ENCODE data around the gene ZNF674.
"Not testable (repeated sequence)": the region's sequence is repeated elsewhere in the genome, so short reads cannot be mapped to it uniquely, and the experiment has no call there.

The ZNF674 gene

DNA sequence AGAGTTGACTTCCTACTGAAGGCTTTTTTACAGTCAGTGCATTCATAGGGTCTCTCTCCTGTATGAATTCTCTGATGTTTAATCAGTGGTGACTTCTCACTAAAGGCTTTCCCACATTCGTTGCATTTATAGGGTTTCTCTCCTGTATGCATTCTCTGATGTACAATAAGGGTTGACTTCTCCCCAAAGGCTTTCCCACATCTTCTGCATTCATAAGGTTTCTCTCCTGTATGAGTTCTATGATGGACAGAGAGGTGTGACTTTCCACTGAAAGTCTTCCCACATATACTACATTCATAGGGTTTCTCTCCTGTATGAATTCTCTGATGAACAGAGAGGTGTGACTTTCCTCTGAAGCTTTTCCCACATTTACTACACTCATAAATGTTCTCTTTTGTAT lies 45.2 kb downstream of the ZNF674 start:
- H3K4ac ChIP-seq (ENCODE audit: low read length) = no peak overlapping the region
- no CpG with 5 or more reads among the region's 1 CpG for WGBS, 2 donors (ENCODE audit: extremely low coverage in 2 of 2, insufficient read length in 2 of 2, insufficient replicate concordance in 1 of 2)
- no peak for DNase-seq (ENCODE audit: low spot score)

DNA sequence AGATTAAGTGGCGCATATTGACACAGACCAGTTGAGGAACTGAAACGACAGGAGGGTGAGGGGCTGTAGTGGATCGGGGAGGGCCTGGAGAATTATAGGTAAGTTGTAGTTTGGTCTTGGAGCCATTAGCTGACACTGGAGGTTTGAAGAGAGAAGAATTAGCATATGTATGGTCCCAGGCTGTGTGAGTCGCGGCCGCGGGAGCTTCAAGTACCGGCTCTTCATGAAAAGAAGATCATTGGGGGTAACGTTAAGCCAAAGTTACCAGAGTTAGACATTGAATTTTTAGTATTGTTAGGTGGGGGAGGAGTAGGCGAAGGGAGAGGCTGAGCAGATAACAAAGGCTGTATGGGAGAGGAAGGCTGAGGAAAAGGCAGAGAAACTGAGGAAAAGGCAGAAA lies 56.5 kb downstream of the ZNF674 start:
- H3K27me3 ChIP-seq (ENCODE audit: control insufficient read depth in 3 of 3, insufficient read depth in 3 of 3, low read depth in 1 of 3, low read length in 3 of 3) = no peaks in the 10 kb centered on the region
- H2BK15ac ChIP-seq (ENCODE audit: low read length) = no peak overlapping the region
- no peak overlapping the region for H2AK5ac ChIP-seq (ENCODE audit: low read depth, low read length)
- H3K4ac ChIP-seq (ENCODE audit: low read length) = no peak overlapping the region
- H3K4me1 ChIP-seq (ENCODE audit: control insufficient read depth in 2 of 2, insufficient read depth in 1 of 2, low read depth in 1 of 2, low read length in 2 of 2) = no peaks in the 10 kb centered on the region
- no peak overlapping the region for H3K9ac ChIP-seq (ENCODE audit: low read depth, low read length, poor library complexity)
- no peak for DNase-seq (ENCODE audit: low spot score)
- no peak overlapping the region for H2BK5ac ChIP-seq (ENCODE audit: low read length)
- H3K23ac ChIP-seq (ENCODE audit: low read depth, low read length, poor library complexity) = no peak overlapping the region
- no peaks in the 10 kb centered on the region for H3K79me1 ChIP-seq (ENCODE audit: low read depth, low read length)
- no peak overlapping the region for H3K14ac ChIP-seq (ENCODE audit: low read length)
- WGBS, 2 donors (ENCODE audit: extremely low coverage in 2 of 2, insufficient read length in 2 of 2, insufficient replicate concordance in 1 of 2) = no CpG with 5 or more reads among the region's 10 CpGs
- H2BK12ac ChIP-seq (ENCODE audit: low read length) = no peak overlapping the region
- no peak overlapping the region for H4K91ac ChIP-seq (ENCODE audit: low read depth, low read length, poor library complexity)
- H3K18ac ChIP-seq (ENCODE audit: low read length) = no peak overlapping the region
- H3K4me2 ChIP-seq (ENCODE audit: insufficient read depth, low read length, poor library complexity, severe bottlenecking) = no peak overlapping the region
- no peak overlapping the region for H2AFZ ChIP-seq (ENCODE audit: low read length)
- H4K8ac ChIP-seq (ENCODE audit: low read depth, low read length) = no peak overlapping the region
- H3K27ac ChIP-seq (replicated peaks; ENCODE audit: low read length) = no peak overlapping the region
- peaks cover 0 to 9% of the 10 kb centered on the region in 2 donors for H3K9me3 ChIP-seq (replicated peaks in 1 of 2; ENCODE audit: control insufficient read depth in 2 of 2, insufficient read depth in 1 of 2, low read depth in 1 of 2, low read length in 2 of 2)
- no peak overlapping the region for H2BK120ac ChIP-seq (ENCODE audit: low read depth, low read length)
- H3K36me3 ChIP-seq (replicated peaks in 1 of 2; ENCODE audit: control insufficient read depth in 2 of 2, insufficient read depth in 2 of 2, low read length in 2 of 2) = peaks cover 0 to 2% of the 10 kb centered on the region in 2 donors
- no peak overlapping the region for H3K4me3 ChIP-seq (ENCODE audit: low read length in 2 of 2)

More for the DNA sequence above, 45.2 kb downstream of the ZNF674 start:
- Histone ChIP-seq H2BK12ac (ENCODE audit: low read length) (no peak overlapping the region), H3K36me3 (replicated peaks in 1 of 2; ENCODE audit: control insufficient read depth in 2 of 2, insufficient read depth in 2 of 2, low read length in 2 of 2) (no peaks in the 10 kb centered on the region), H3K27ac (replicated peaks; ENCODE audit: low read length) (no peak overlapping the region), H3K27me3 (ENCODE audit: control insufficient read depth in 3 of 3, insufficient read depth in 3 of 3, low read depth in 1 of 3, low read length in 3 of 3) (no peaks in the 10 kb centered on the region), H3K4me2 (ENCODE audit: insufficient read depth, low read length, poor library complexity, severe bottlenecking) (no peak overlapping the region), H3K23ac (ENCODE audit: low read depth, low read length, poor library complexity) (no peak overlapping the region), H3K9ac (ENCODE audit: low read depth, low read length, poor library complexity) (no peak overlapping the region), H2AFZ (ENCODE audit: low read length) (no peak overlapping the region), H2BK5ac (ENCODE audit: low read length) (no peak overlapping the region), H3K4me3 (ENCODE audit: low read length in 2 of 2) (no peak overlapping the region), H3K18ac (ENCODE audit: low read length) (no peak overlapping the region), H2BK15ac (ENCODE audit: low read length) (no peak overlapping the region), H4K8ac (ENCODE audit: low read depth, low read length) (no peak overlapping the region), H4K91ac (ENCODE audit: low read depth, low read length, poor library complexity) (no peak overlapping the region), H2AK5ac (ENCODE audit: low read depth, low read length) (no peak overlapping the region), H3K4me1 (ENCODE audit: control insufficient read depth in 2 of 2, insufficient read depth in 1 of 2, low read depth in 1 of 2, low read length in 2 of 2) (no peaks in the 10 kb centered on the region), H2BK120ac (ENCODE audit: low read depth, low read length) (no peak overlapping the region), H3K14ac (ENCODE audit: low read length) (no peak overlapping the region), H3K9me3 (replicated peaks in 1 of 2; ENCODE audit: control insufficient read depth in 2 of 2, insufficient read depth in 1 of 2, low read depth in 1 of 2, low read length in 2 of 2) (peaks cover 4 to 58% of the 10 kb centered on the region in 2 donors), H3K79me1 (ENCODE audit: low read depth, low read length) (no peaks in the 10 kb centered on the region)

DNA sequence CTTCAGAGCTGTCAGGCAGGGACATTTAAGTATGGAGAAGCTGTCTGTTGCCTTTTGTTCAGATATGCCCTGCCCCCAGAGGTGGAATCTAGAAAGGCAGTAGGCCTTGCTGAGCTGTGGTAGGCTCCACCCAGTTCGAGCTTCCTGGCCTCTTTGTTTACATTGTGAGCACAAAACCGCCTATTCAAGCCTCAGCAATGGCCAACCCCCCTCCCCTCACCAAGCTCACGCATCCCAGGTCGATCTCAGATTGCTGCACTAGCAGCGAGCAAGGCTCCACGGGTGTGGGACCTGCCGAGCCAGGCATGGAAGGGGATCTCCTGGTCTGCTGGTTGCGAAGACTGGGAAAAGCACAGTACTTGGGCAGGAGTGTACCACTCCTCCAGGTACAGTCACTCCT lies 59.3 kb downstream of the ZNF674 start:
- H3K23ac ChIP-seq (ENCODE audit: low read depth, low read length, poor library complexity) = no peak overlapping the region
- H4K8ac ChIP-seq (ENCODE audit: low read depth, low read length) = no peak overlapping the region
- no peak overlapping the region for H3K4me2 ChIP-seq (ENCODE audit: insufficient read depth, low read length, poor library complexity, severe bottlenecking)
- H3K4me1 ChIP-seq (ENCODE audit: control insufficient read depth in 2 of 2, insufficient read depth in 1 of 2, low read depth in 1 of 2, low read length in 2 of 2) = no peaks in the 10 kb centered on the region
- H2AFZ ChIP-seq (ENCODE audit: low read length) = no peak overlapping the region
- no peak overlapping the region for H2BK12ac ChIP-seq (ENCODE audit: low read length)
- H4K91ac ChIP-seq (ENCODE audit: low read depth, low read length, poor library complexity) = no peak overlapping the region
- H3K4ac ChIP-seq (ENCODE audit: low read length) = no peak overlapping the region
- no peak overlapping the region for H3K18ac ChIP-seq (ENCODE audit: low read length)
- H2BK5ac ChIP-seq (ENCODE audit: low read length) = no peak overlapping the region
- H3K9me3 ChIP-seq (replicated peaks in 1 of 2; ENCODE audit: control insufficient read depth in 2 of 2, insufficient read depth in 1 of 2, low read depth in 1 of 2, low read length in 2 of 2) = peaks cover 0 to 9% of the 10 kb centered on the region in 2 donors
- no peak overlapping the region for H3K4me3 ChIP-seq (ENCODE audit: low read length in 2 of 2)
- no CpG with 5 or more reads among the region's 8 CpGs for WGBS, 2 donors (ENCODE audit: extremely low coverage in 2 of 2, insufficient read length in 2 of 2, insufficient replicate concordance in 1 of 2)
- H2BK15ac ChIP-seq (ENCODE audit: low read length) = no peak overlapping the region
- H2BK120ac ChIP-seq (ENCODE audit: low read depth, low read length) = no peak overlapping the region
- no peaks in the 10 kb centered on the region for H3K79me1 ChIP-seq (ENCODE audit: low read depth, low read length)
- H3K36me3 ChIP-seq (replicated peaks in 1 of 2; ENCODE audit: control insufficient read depth in 2 of 2, insufficient read depth in 2 of 2, low read length in 2 of 2) = peaks cover 0 to 2% of the 10 kb centered on the region in 2 donors
- no peaks in the 10 kb centered on the region for H3K27me3 ChIP-seq (ENCODE audit: control insufficient read depth in 3 of 3, insufficient read depth in 3 of 3, low read depth in 1 of 3, low read length in 3 of 3)
- H3K14ac ChIP-seq (ENCODE audit: low read length) = no peak overlapping the region
- no peak overlapping the region for H2AK5ac ChIP-seq (ENCODE audit: low read depth, low read length)
- no peak for DNase-seq (ENCODE audit: low spot score)
- peak overlapping the region; percentile 21 for H3K9ac ChIP-seq (ENCODE audit: low read depth, low read length, poor library complexity)
- no peak overlapping the region for H3K27ac ChIP-seq (replicated peaks; ENCODE audit: low read length)

DNA sequence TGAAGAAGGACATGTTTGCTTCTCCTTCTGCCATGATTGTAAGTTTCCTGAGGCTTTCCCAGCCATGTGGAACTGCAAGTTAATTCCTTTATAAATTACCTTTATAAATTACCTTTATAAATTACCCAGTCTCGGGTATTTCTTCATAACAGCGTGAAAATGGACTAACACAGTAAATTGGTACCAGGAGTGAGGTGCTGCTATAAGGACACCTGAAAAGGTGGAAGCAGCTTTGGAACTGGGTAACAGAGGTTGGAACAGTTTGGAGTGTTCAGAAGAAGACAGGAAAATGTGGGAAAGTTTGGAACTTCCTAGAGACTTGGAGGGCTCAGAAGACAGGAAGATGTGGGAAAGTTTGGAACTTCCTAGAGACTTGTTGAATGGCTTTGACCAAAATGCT lies 66.6 kb downstream of the ZNF674 start:
- not testable (repeated sequence) for H3K27ac ChIP-seq (replicated peaks; ENCODE audit: low read length); H4K91ac ChIP-seq (ENCODE audit: low read depth, low read length, poor library complexity); H3K9ac ChIP-seq (ENCODE audit: low read depth, low read length, poor library complexity); H2AK5ac ChIP-seq (ENCODE audit: low read depth, low read length); H3K9me3 ChIP-seq (replicated peaks in 1 of 2; ENCODE audit: control insufficient read depth in 2 of 2, insufficient read depth in 1 of 2, low read depth in 1 of 2, low read length in 2 of 2); H3K4ac ChIP-seq (ENCODE audit: low read length); H2BK120ac ChIP-seq (ENCODE audit: low read depth, low read length); H3K79me1 ChIP-seq (ENCODE audit: low read depth, low read length); H3K27me3 ChIP-seq (ENCODE audit: control insufficient read depth in 3 of 3, insufficient read depth in 3 of 3, low read depth in 1 of 3, low read length in 3 of 3); H3K4me3 ChIP-seq (ENCODE audit: low read length in 2 of 2); DNase-seq (ENCODE audit: low spot score); H2BK12ac ChIP-seq (ENCODE audit: low read length); H3K14ac ChIP-seq (ENCODE audit: low read length); H3K18ac ChIP-seq (ENCODE audit: low read length); H3K4me2 ChIP-seq (ENCODE audit: insufficient read depth, low read length, poor library complexity, severe bottlenecking); H4K8ac ChIP-seq (ENCODE audit: low read depth, low read length); H3K36me3 ChIP-seq (replicated peaks in 1 of 2; ENCODE audit: control insufficient read depth in 2 of 2, insufficient read depth in 2 of 2, low read length in 2 of 2); H2AFZ ChIP-seq (ENCODE audit: low read length); H3K4me1 ChIP-seq (ENCODE audit: control insufficient read depth in 2 of 2, insufficient read depth in 1 of 2, low read depth in 1 of 2, low read length in 2 of 2); H3K23ac ChIP-seq (ENCODE audit: low read depth, low read length, poor library complexity); H2BK15ac ChIP-seq (ENCODE audit: low read length); H2BK5ac ChIP-seq (ENCODE audit: low read length)
- no CpG with 5 or more reads among the region's 2 CpGs for WGBS, 2 donors (ENCODE audit: extremely low coverage in 2 of 2, insufficient read length in 2 of 2, insufficient replicate concordance in 1 of 2)
